ENCODE data around the gene NLGN1.
"Not testable (repeated sequence)": the region's sequence is repeated elsewhere in the genome, so short reads cannot be mapped to it uniquely, and the experiment has no call there.

The NLGN1 gene

DNA sequence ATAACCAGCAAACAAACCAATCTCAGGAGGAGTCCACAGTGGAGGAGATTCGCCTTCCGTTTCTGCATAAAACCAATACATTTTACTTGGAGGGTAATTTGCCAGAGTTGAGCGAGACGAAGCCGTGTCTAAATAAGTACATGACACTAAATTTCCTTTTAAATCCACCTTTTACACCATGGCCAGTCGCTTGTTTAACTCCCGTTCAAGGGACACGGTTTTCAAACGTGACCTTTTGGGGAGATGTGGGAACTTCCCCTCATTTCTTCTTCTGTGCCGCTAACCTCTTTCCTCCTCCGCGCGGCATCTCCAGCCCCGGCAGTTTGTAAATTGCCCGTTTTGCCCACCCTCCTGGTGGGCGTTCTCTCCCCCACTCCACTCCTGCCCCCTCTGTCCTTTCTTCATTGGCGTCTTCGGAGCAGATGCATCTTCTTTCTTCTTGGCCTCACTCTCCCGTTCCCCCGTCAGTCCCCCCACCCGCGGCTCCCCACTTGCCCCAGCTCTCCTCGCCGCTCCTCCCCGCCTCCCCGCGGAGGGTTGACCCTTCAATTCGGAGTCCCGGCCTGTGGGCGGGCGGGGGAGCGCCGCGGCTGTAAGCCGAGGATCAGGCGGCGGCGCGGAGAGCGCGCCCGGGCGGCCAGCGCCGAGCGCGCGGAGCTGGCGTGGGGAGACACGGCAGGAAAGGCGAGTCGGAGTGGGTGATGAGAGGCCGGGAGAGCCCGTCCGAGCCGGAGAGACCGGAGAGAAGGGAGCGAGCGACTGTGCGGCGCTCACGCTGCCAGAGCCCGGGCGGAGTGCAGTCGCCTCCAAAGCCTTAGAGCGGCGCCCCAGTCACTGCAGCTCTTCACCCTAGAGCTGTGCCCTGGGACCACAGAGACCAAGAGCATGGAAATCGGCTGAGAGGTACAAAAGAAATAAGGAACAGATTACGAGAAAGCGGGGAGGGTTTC, at the start of gene NLGN1:
TSS of gene NLGN1 (plus strand) at position 584 of the 950 bp plus-strand sequence.
- DNase-seq (ENCODE audit: low spot score) = peak; percentile 25
- TF ChIP-seq, protein P1, sequence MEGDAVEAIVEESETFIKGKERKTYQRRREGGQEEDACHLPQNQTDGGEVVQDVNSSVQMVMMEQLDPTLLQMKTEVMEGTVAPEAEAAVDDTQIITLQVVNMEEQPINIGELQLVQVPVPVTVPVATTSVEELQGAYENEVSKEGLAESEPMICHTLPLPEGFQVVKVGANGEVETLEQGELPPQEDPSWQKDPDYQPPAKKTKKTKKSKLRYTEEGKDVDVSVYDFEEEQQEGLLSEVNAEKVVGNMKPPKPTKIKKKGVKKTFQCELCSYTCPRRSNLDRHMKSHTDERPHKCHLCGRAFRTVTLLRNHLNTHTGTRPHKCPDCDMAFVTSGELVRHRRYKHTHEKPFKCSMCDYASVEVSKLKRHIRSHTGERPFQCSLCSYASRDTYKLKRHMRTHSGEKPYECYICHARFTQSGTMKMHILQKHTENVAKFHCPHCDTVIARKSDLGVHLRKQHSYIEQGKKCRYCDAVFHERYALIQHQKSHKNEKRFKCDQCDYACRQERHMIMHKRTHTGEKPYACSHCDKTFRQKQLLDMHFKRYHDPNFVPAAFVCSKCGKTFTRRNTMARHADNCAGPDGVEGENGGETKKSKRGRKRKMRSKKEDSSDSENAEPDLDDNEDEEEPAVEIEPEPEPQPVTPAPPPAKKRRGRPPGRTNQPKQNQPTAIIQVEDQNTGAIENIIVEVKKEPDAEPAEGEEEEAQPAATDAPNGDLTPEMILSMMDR (IDR thresholded peaks at IDR 0.05; ENCODE audit: extremely low read depth, insufficient read depth, missing control alignments) = no peak
- in situ Hi-C loops (cut with MboI; ENCODE audit: low pct_unique_long_range_greater_than_20kb, low sequenced_read_pairs, unreplicated experiment) = no loop called here

- TF ChIP-seq, protein P1 (IDR thresholded peaks at IDR 0.05; ENCODE audit: extremely low read depth, insufficient read depth, missing control alignments) = no peak
- no peak for DNase-seq (ENCODE audit: low spot score)
- in situ Hi-C loops (cut with MboI; ENCODE audit: low pct_unique_long_range_greater_than_20kb, low sequenced_read_pairs, unreplicated experiment) = no loop called here
These were observed 45.7 kb upstream of the NLGN1 start for GRCh38 chr3:173351886-173352285.

- in situ Hi-C loops (cut with MboI; ENCODE audit: low pct_unique_long_range_greater_than_20kb, low sequenced_read_pairs, unreplicated experiment); DNase-seq (ENCODE audit: low spot score): not testable (repeated sequence)
These were observed 44.4 kb upstream of the NLGN1 start for GRCh38 chr3:173353137-173353536.

DNA sequence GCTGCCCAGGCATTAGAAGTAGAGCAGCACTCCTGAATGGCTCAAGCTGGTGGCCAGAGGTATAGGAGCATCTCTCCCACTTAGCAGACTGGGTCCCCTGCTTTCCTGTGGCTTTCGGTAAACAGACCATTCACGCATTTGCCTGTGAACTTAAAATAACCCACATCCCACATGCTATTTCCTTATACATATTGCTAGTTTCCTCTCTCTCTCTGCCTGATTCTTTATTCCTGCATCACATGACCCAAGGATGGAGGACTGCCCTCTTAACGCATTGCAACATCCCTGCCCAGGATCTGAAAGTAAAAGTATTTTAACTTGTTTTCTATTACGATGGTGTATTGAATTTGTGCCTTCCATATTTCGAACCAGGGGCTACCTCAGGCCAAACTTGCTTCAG, 43.4 kb upstream of the NLGN1 start:
- TF ChIP-seq, protein P1 (IDR thresholded peaks at IDR 0.05; ENCODE audit: extremely low read depth, insufficient read depth, missing control alignments) = no peak
- no peak for DNase-seq (ENCODE audit: low spot score)
- in situ Hi-C loops (cut with MboI; ENCODE audit: low pct_unique_long_range_greater_than_20kb, low sequenced_read_pairs, unreplicated experiment) = no loop called here

GRCh38 chr3:173371848-173372487, 25.6 kb upstream of the NLGN1 start:
- no peak for DNase-seq (ENCODE audit: low spot score)
- TF ChIP-seq, protein P1 (IDR thresholded peaks at IDR 0.05; ENCODE audit: extremely low read depth, insufficient read depth, missing control alignments) = peak; percentile 47
- in situ Hi-C loops (cut with MboI; ENCODE audit: low pct_unique_long_range_greater_than_20kb, low sequenced_read_pairs, unreplicated experiment) = no loop called here

DNA sequence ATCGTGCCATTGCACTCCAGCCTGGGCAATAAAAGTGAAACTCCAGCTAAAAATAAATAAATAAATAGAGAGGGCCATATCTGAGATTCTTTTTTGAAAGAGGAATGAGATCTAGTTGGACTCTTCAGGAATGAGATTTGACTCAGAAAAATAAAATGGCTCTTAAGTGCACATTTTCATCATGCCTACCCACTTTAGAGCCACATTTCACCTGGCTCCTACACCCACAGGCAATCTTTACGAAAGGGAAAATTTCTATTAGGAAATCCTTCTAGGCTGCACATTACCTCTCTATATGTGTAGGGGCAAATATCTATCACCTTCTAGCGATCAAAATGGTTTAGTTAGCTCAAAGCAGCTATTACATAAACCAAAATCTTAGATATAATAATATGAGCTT, 16.9 kb upstream of the NLGN1 start:
- TF ChIP-seq, protein P1 (IDR thresholded peaks at IDR 0.05; ENCODE audit: extremely low read depth, insufficient read depth, missing control alignments) = no peak
- no peak for DNase-seq (ENCODE audit: low spot score)
- in situ Hi-C loops (cut with MboI; ENCODE audit: low pct_unique_long_range_greater_than_20kb, low sequenced_read_pairs, unreplicated experiment) = no loop called here

- DNase-seq (ENCODE audit: low spot score); in situ Hi-C loops (cut with MboI; ENCODE audit: low pct_unique_long_range_greater_than_20kb, low sequenced_read_pairs, unreplicated experiment): not testable (repeated sequence)
These were observed 15.6 kb upstream of the NLGN1 start for GRCh38 chr3:173381936-173382335.
